Measurements from ENCODE around the gene PPP2CA.

DNA sequence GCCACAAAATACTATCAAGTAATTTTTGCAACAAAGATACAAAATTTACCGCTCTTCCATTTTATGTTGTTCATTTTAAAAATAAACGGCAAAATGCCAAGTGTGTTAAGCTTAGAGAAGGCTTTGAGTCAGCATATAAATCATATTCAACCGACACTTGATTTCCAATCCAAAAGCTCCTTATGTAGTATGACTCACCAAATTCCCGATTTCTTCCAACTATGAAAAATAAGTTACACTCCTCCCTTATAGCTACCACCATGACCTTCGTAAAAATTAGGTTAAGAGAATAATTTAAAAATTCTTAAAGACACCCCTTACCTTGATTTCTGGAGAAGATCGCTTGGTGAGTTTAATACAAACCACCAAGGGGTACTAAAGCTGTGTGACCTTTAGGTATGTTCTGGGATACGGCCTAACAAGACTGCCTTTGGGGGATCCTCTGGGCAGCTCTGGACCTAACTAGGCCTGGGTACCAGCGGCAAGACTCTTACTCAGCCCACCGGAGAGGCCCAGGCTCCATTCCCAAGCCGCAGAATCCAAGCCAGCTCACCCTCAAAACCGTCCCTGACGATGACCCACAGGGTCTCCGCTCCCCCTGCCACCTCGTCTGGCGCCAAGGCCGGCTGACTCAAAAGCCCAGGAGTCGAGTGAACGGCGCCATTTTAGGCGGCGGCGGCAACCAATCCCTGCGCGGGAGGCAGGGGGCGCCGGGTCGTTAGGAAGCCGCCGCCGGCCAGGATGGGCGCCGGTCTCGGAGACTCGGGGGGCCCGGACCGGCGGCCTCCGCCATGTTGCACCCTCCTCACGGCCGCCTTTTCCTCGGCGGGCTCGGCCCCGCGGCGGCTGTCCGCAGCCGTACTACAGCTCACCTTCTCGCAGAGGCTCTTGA lies 739 bp downstream of the PPP2CA start:
- TF ChIP-seq, protein P1, sequence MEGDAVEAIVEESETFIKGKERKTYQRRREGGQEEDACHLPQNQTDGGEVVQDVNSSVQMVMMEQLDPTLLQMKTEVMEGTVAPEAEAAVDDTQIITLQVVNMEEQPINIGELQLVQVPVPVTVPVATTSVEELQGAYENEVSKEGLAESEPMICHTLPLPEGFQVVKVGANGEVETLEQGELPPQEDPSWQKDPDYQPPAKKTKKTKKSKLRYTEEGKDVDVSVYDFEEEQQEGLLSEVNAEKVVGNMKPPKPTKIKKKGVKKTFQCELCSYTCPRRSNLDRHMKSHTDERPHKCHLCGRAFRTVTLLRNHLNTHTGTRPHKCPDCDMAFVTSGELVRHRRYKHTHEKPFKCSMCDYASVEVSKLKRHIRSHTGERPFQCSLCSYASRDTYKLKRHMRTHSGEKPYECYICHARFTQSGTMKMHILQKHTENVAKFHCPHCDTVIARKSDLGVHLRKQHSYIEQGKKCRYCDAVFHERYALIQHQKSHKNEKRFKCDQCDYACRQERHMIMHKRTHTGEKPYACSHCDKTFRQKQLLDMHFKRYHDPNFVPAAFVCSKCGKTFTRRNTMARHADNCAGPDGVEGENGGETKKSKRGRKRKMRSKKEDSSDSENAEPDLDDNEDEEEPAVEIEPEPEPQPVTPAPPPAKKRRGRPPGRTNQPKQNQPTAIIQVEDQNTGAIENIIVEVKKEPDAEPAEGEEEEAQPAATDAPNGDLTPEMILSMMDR (conservative IDR thresholded peaks at IDR 0.05; ENCODE audit: low read length) = no peak
- no peak for TF ChIP-seq EZH2phosphoT487 (IDR thresholded peaks at IDR 0.05; ENCODE audit: borderline replicate concordance)
